Purkinje cell (primary cell): ENCODE data around the gene CMTM1. TPM values are rescaled to one million over a fixed set of nuclear protein-coding genes. Genes with fewer than 3 reads are reported as not detected.

Source experiments
- polyA plus RNA-seq: library from polyadenylated mRNA; unstranded; fragments of >200 nt; fragmentation: Nextera tagmentation; gene quantifications from 2 replicates; pipeline ENCODE4 v1.2.1, GENCODE V29; 2014

The CMTM1 gene, protein sequence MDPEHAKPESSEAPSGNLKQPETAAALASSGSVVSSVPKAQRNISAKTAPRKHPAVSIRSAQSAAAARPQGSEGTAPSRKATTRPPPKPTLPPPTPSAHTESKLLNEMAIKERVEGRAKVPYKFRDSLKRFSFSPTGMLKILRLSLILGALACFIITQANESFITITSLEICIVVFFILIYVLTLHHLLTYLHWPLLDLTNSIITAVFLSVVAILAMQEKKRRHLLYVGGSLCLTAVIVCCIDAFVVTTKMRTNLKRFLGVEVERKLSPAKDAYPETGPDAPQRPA
- not detected in 2 replicates for polyA plus RNA-seq

DNA sequence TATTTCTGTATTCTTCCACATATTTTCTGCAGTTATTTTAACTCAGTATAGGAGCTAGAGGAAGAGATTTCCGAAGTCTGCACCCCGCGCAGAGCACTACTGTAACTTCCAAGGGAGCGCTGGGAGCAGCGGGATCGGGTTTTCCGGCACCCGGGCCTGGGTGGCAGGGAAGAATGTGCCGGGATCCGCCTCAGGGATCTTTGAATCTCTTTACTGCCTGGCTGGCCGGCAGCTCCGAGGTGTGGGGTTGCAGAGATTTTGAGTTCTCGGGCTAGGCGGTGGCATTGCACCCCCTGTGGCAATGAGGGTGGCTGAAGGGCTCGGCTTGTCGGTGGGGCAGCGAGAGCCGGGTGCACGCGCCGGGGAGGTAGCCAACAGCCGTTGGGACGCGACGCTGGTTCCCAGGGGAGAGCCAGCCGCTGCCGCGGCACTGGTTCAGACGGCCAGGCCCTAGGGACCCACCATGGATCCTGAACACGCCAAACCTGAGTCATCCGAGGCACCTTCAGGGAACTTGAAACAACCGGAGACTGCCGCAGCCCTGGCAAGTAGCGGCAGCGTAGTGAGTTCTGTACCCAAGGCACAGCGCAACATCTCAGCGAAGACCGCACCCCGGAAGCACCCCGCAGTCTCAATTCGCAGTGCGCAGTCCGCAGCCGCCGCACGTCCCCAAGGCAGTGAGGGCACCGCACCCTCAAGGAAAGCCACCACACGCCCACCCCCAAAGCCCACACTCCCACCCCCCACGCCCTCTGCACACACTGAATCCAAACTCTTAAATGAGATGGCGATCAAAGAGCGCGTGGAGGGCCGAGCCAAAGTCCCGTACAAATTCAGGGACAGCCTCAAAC is at the start of gene CMTM1:
Gene CMTM1, plus strand, starts transcription at position 389 of the 851 bp plus-strand sequence. Its CDS starts 75 bp downstream, at position 464.

DNA sequence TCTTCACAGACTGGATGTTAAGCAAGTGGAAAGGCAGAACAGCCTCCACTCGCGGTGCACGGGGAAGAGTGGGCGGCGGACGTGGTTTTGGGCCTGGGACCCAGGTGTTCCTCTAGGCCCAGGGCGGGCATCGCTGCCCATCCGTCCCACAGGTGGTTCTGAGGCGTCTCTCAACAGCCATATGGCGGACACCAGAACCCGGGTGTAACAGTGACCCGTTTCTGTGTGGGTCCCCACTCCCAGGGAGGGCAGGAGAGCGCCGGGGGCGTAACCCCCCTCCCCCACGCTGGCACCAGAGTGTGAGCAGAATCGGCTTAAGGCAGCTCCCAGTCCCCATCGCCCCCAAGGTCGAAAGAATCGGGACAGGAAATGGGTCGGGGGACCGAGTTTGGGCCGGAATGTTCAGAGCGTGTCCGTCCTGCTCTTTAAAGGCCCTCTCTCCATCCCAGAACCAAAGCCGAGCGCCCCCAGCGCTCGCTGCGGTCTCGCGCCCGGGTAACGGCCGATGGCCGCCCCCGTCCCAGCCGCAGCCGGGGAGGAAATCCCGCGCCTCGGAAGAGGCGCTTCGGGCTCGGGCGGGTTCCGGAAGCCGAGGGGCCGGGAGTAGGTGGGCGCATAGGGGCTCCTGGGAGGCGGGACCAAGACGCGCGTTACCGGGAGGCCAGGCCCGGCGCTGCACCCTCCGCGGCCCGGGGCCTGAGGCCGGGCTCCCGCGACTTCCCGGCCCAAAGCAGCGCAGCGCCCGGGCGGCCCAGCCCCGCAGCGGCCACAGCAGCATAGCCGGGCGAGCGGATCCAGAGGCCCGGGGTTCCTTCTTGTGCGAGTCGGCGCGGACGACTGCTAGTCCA is 16.7 kb upstream of the CMTM1 start, which contains the start of gene TK2:
Gene TK2, minus strand, starts transcription at position 839 of the 848 bp plus-strand sequence. Its CDS starts 61 bp downstream, at position 778.

GRCh38 chr16:66552286-66553177 is 13.7 kb upstream of the CMTM1 start, which contains the start of gene CKLF:
Gene CKLF, plus strand, starts transcription at chr16:66552576. Its CDS starts 140 bp downstream, at chr16:66552716.

DNA sequence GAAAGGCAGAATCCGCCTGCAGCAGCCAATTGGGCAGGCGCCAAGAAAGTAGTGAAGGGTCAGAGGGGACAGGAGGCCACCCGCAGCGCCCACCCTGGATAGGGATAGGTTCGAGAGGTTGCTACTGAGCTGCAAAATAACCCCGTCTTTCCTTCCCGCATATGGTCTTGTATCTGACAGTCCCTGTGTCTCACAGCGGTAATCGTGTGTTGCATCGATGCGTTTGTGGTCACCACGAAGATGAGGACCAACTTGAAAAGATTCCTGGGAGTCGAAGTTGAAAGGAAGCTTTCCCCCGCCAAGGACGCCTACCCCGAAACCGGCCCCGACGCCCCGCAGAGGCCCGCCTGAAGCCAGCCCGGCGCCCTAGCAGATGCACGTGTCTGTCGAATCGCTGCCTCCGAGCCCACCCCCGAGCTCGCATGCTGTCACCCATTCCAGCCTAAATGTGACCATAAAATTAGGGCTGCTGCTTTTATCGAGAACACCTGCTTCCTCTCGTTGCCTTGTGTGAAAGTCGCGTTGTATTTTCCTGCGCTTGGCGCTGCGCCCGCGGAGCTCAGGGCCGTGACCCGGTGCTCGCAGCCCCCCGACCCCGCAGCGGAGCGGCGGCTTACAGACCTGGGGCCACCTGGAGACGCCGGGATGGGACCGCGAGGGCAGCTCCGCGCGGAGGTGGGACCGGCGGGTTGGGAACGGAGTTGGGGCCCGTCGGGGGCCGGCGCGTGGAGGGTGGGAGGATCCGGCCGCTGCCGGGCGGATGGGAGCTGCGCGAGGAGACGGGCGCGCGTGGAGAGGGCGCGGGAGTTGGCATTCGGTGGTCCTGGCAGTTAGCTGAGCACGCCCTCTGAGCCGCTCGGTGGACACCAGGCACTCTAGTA is 12.7 kb downstream of the CMTM1 start, which contains the start of gene CMTM2:
Gene CMTM2, plus strand, starts transcription at position 813 of the 881 bp plus-strand sequence. CDS start 145 bp downstream, outside the sequence.

DNA sequence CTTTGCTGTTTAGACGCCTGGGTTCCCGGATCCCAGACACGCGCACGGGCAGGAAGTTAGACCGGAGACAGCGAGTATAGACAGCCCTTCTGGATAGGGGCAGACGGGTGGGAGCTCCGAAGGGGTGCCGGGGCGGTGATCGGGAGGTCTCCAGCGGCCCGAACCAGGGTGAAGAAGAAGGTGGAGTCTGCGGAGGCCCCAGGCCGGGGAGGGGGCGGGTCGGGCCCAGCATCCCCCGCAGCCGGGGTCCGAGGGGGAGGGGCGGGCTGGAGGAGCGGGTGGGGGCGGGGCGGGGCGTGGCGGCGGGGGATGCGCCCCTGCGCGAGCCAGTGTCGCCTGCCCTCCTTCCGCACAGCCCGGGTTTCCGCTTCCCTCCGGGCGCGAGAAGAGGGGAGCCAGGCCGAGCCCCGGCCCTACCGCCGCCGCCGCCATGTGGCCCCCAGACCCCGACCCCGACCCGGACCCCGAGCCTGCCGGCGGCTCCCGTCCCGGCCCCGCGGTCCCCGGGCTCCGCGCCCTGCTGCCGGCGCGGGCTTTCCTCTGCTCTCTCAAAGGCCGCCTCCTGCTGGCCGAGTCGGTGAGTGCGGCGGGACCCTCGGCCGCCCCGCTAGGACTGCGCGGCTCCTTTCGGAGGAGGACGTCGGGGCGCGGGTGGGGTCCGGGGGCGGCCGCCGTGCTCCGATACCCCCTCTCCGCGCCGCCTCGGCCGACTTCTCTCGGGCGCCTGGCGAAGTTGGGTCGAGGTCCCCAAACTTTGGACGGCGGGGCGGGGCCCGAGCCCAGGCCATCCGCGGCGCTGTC is 38.3 kb downstream of the CMTM1 start, which contains the start of gene CMTM3:
Gene CMTM3, plus strand, starts transcription at position 329 of the 801 bp plus-strand sequence. Its CDS starts 102 bp downstream, at position 431.

Other genes with a start within 250 kb of the CMTM1 start
- 0.76 TPM in 1 of 2 replicates, not detected in the other for gene CDH5, start 199.7 kb upstream of the CMTM1 start, polyA plus RNA-seq
- not detected in 2 replicates for gene BEAN1, start 139.1 kb upstream of the CMTM1 start, polyA plus RNA-seq
- 32.4 and 41.7 TPM in 2 replicates for gene TK2, start 16.3 kb upstream of the CMTM1 start, polyA plus RNA-seq
- gene CKLF, start 13.9 kb upstream of the CMTM1 start, polyA plus RNA-seq: 92.4 and 93.7 TPM in 2 replicates
- gene CMTM2, start 13.0 kb downstream of the CMTM1 start, polyA plus RNA-seq: not detected in 2 replicates
- gene CMTM3, start 38.3 kb downstream of the CMTM1 start, polyA plus RNA-seq: 0.87 TPM in 1 of 2 replicates, not detected in the other
- gene CMTM4, start 130.3 kb downstream of the CMTM1 start, polyA plus RNA-seq: 6.6 and 12.9 TPM in 2 replicates
- 55.7 and 65.1 TPM in 2 replicates for gene DYNC1LI2, start 185.2 kb downstream of the CMTM1 start, polyA plus RNA-seq
- gene TERB1, start 235.1 kb downstream of the CMTM1 start, polyA plus RNA-seq: 0.34 TPM in 1 of 2 replicates, not detected in the other